ENCODE results near the gene ADAM12.

ADAM12 gene

GRCh38 chr10:126029999-126030398, 358.3 kb downstream of the ADAM12 start:
- no peak overlapping the region for H3K4me3 Mint-ChIP-seq
- H3K36me3 Mint-ChIP-seq (ENCODE audit: low read depth): no peaks in the 10 kb centered on the region
- H3K4me1 Mint-ChIP-seq (ENCODE audit: low read depth): no peaks in the 10 kb centered on the region
- no peak overlapping the region for H3K27ac Mint-ChIP-seq
- H3K27me3 Mint-ChIP-seq (ENCODE audit: low read depth): no peaks in the 10 kb centered on the region
- peaks cover 19% of the 10 kb centered on the region for H3K9me3 Mint-ChIP-seq

- Mint-ChIP-seq H3K27ac (no peak overlapping the region), H3K9me3 (peaks cover 19% of the 10 kb centered on the region), H3K27me3 (ENCODE audit: low read depth) (no peaks in the 10 kb centered on the region), H3K36me3 (ENCODE audit: low read depth) (no peaks in the 10 kb centered on the region), H3K4me1 (ENCODE audit: low read depth) (no peaks in the 10 kb centered on the region), H3K4me3 (no peak overlapping the region)
Measured at GRCh38 chr10:126027692-126028091, 360.6 kb downstream of the ADAM12 start.

GRCh38 chr10:126022841-126023240, 365.4 kb downstream of the ADAM12 start:
- Mint-ChIP-seq H3K27ac (no peak overlapping the region), H3K27me3 (ENCODE audit: low read depth) (no peaks in the 10 kb centered on the region), H3K9me3 (peaks cover 6% of the 10 kb centered on the region), H3K4me3 (no peak overlapping the region), H3K36me3 (ENCODE audit: low read depth) (no peaks in the 10 kb centered on the region), H3K4me1 (ENCODE audit: low read depth) (no peaks in the 10 kb centered on the region)

- Mint-ChIP-seq H3K36me3 (ENCODE audit: low read depth) (no peaks in the 10 kb centered on the region), H3K4me3 (no peak overlapping the region), H3K4me1 (ENCODE audit: low read depth) (no peaks in the 10 kb centered on the region), H3K9me3 (no peaks in the 10 kb centered on the region), H3K27me3 (ENCODE audit: low read depth) (no peaks in the 10 kb centered on the region), H3K27ac (no peak overlapping the region)
Measured at GRCh38 chr10:126021833-126022500, 366.3 kb downstream of the ADAM12 start.

- no peaks in the 10 kb centered on the region for H3K9me3 Mint-ChIP-seq
- H3K4me1 Mint-ChIP-seq (ENCODE audit: low read depth): no peaks in the 10 kb centered on the region
- no peaks in the 10 kb centered on the region for H3K36me3 Mint-ChIP-seq (ENCODE audit: low read depth)
- H3K4me3 Mint-ChIP-seq: no peak overlapping the region
- no peaks in the 10 kb centered on the region for H3K27me3 Mint-ChIP-seq (ENCODE audit: low read depth)
- H3K27ac Mint-ChIP-seq: no peak overlapping the region
Measured at GRCh38 chr10:126017961-126018560, 370.2 kb downstream of the ADAM12 start.

GRCh38 chr10:126016882-126017281, 371.4 kb downstream of the ADAM12 start:
- H3K4me1 Mint-ChIP-seq (ENCODE audit: low read depth): no peaks in the 10 kb centered on the region
- no peak overlapping the region for H3K4me3 Mint-ChIP-seq
- no peaks in the 10 kb centered on the region for H3K36me3 Mint-ChIP-seq (ENCODE audit: low read depth)
- H3K27me3 Mint-ChIP-seq (ENCODE audit: low read depth): no peaks in the 10 kb centered on the region
- H3K27ac Mint-ChIP-seq: no peak overlapping the region
- H3K9me3 Mint-ChIP-seq: no peaks in the 10 kb centered on the region

GRCh38 chr10:126016156-126016805, 372.0 kb downstream of the ADAM12 start:
- Mint-ChIP-seq H3K4me1 (ENCODE audit: low read depth) (no peaks in the 10 kb centered on the region), H3K27ac (no peak overlapping the region), H3K27me3 (ENCODE audit: low read depth) (no peaks in the 10 kb centered on the region), H3K4me3 (no peak overlapping the region), H3K9me3 (no peaks in the 10 kb centered on the region), H3K36me3 (ENCODE audit: low read depth) (no peaks in the 10 kb centered on the region)

GRCh38 chr10:126015413-126015812, 372.9 kb downstream of the ADAM12 start:
- H3K27ac Mint-ChIP-seq: no peak overlapping the region

GRCh38 chr10:126014309-126014708, 374.0 kb downstream of the ADAM12 start:
- Mint-ChIP-seq H3K4me3 (no peak overlapping the region), H3K27me3 (ENCODE audit: low read depth) (no peaks in the 10 kb centered on the region), H3K4me1 (ENCODE audit: low read depth) (no peaks in the 10 kb centered on the region), H3K27ac (no peak overlapping the region), H3K36me3 (ENCODE audit: low read depth) (no peaks in the 10 kb centered on the region), H3K9me3 (no peaks in the 10 kb centered on the region)

More at GRCh38 chr10:126015413-126015812, 372.9 kb downstream of the ADAM12 start:
- Mint-ChIP-seq H3K4me1 (ENCODE audit: low read depth) (no peaks in the 10 kb centered on the region), H3K27me3 (ENCODE audit: low read depth) (no peaks in the 10 kb centered on the region), H3K4me3 (no peak overlapping the region), H3K36me3 (ENCODE audit: low read depth) (no peaks in the 10 kb centered on the region), H3K9me3 (no peaks in the 10 kb centered on the region)

- H3K36me3 Mint-ChIP-seq (ENCODE audit: low read depth): no peaks in the 10 kb centered on the region
- H3K27me3 Mint-ChIP-seq (ENCODE audit: low read depth): no peaks in the 10 kb centered on the region
- H3K9me3 Mint-ChIP-seq: no peaks in the 10 kb centered on the region
- H3K4me3 Mint-ChIP-seq: no peak overlapping the region
- H3K27ac Mint-ChIP-seq: no peak overlapping the region
- no peaks in the 10 kb centered on the region for H3K4me1 Mint-ChIP-seq (ENCODE audit: low read depth)
Measured at GRCh38 chr10:126013489-126014281, 374.6 kb downstream of the ADAM12 start.

GRCh38 chr10:126012485-126012884, 375.8 kb downstream of the ADAM12 start:
- no peaks in the 10 kb centered on the region for H3K4me1 Mint-ChIP-seq (ENCODE audit: low read depth)
- H3K4me3 Mint-ChIP-seq: no peak overlapping the region
- no peaks in the 10 kb centered on the region for H3K9me3 Mint-ChIP-seq
- no peaks in the 10 kb centered on the region for H3K27me3 Mint-ChIP-seq (ENCODE audit: low read depth)
- H3K27ac Mint-ChIP-seq: no peak overlapping the region
- no peaks in the 10 kb centered on the region for H3K36me3 Mint-ChIP-seq (ENCODE audit: low read depth)

- H3K4me1 Mint-ChIP-seq (ENCODE audit: low read depth): no peaks in the 10 kb centered on the region
- no peaks in the 10 kb centered on the region for H3K9me3 Mint-ChIP-seq
- no peak overlapping the region for H3K27ac Mint-ChIP-seq
- H3K4me3 Mint-ChIP-seq: no peak overlapping the region
- no peaks in the 10 kb centered on the region for H3K27me3 Mint-ChIP-seq (ENCODE audit: low read depth)
- no peaks in the 10 kb centered on the region for H3K36me3 Mint-ChIP-seq (ENCODE audit: low read depth)
Measured at GRCh38 chr10:126011995-126012394, 376.3 kb downstream of the ADAM12 start.

- H3K27ac Mint-ChIP-seq: no peak overlapping the region
- no peaks in the 10 kb centered on the region for H3K4me1 Mint-ChIP-seq (ENCODE audit: low read depth)
- no peaks in the 10 kb centered on the region for H3K36me3 Mint-ChIP-seq (ENCODE audit: low read depth)
- H3K4me3 Mint-ChIP-seq: no peak overlapping the region
- H3K27me3 Mint-ChIP-seq (ENCODE audit: low read depth): no peaks in the 10 kb centered on the region
- H3K9me3 Mint-ChIP-seq: no peaks in the 10 kb centered on the region
Measured at GRCh38 chr10:126009650-126010049, 378.6 kb downstream of the ADAM12 start.

- no peaks in the 10 kb centered on the region for H3K4me1 Mint-ChIP-seq (ENCODE audit: low read depth)
- H3K27me3 Mint-ChIP-seq (ENCODE audit: low read depth): no peaks in the 10 kb centered on the region
- H3K27ac Mint-ChIP-seq: no peak overlapping the region
- H3K36me3 Mint-ChIP-seq (ENCODE audit: low read depth): no peaks in the 10 kb centered on the region
- no peak overlapping the region for H3K4me3 Mint-ChIP-seq
- no peaks in the 10 kb centered on the region for H3K9me3 Mint-ChIP-seq
Measured at GRCh38 chr10:126006906-126007305, 381.4 kb downstream of the ADAM12 start.
